ENCODE data around the gene C1orf21.

GRCh38 chr1:184416946-184417345 is 30.1 kb downstream of the C1orf21 start:
- TF ChIP-seq CTCF (IDR thresholded peaks at IDR 0.05) (no peak), NRF1 (IDR thresholded peaks at IDR 0.05; ENCODE audit: low read depth, low read length) (no peak), MXI1 (IDR thresholded peaks at IDR 0.05; ENCODE audit: low read depth, low read length) (no peak), REST (IDR thresholded peaks at IDR 0.05; ENCODE audit: low read depth, low read length) (no peak), RAD21 (IDR thresholded peaks at IDR 0.05; ENCODE audit: low read length) (no peak), EZH2phosphoT487 (IDR thresholded peaks at IDR 0.05; ENCODE audit: borderline replicate concordance, low read depth) (no peak)

All from SK-N-SH (cell line).